Activated naive CD4-positive, alpha-beta T cell treated with anti-CD3 and anti-CD28 coated beads, Interleukin-2, amount 50 U/mL, for 72 hours (primary cell): ENCODE results near the gene CDH12. TPM values are rescaled to one million over a fixed set of nuclear protein-coding genes. Genes with fewer than 3 reads are reported as not detected.
"Not testable (repeated sequence)": the region's sequence is repeated elsewhere in the genome, so short reads cannot be mapped to it uniquely, and the experiment has no call there.

Experiments
- ATAC-seq, 2 donors: fragments of 150-1000 bp; cut with Tn5 transposase; 2 replicates each; pipeline ENCODE4 v1.10.0; 2021; ENCODE audit warnings: mild to moderate bottlenecking in 2 of 2, moderate library complexity in 2 of 2
- DNase-seq, 2 donors: peaks; one replicate each; pipeline ENCODE4 v3.0.0; 2021 to 2022; ENCODE audit warnings: low spot score in 2 of 2
- H3K27ac Mint-ChIP-seq, 2 donors: one replicate each; pipeline ENCODE4 v1.8.0; 2022; ENCODE audit warnings: mild to moderate bottlenecking in 2 of 2, mixed read lengths in 2 of 2
- H3K36me3 Mint-ChIP-seq, 2 donors: one replicate each; pipeline ENCODE4 v1.8.0; 2022; ENCODE audit warnings: mixed read lengths in 2 of 2
- H3K9me3 Mint-ChIP-seq, 2 donors: one replicate each; pipeline ENCODE4 v1.8.0; 2022; ENCODE audit warnings: mixed read lengths in 2 of 2
- total RNA-seq, 2 donors: library from RNA; stranded (reverse); gene quantifications; one replicate each; pipeline ENCODE4 v1.2.3, GENCODE V29; 2022

CDH12 gene
- not detected for total RNA-seq

DNA sequence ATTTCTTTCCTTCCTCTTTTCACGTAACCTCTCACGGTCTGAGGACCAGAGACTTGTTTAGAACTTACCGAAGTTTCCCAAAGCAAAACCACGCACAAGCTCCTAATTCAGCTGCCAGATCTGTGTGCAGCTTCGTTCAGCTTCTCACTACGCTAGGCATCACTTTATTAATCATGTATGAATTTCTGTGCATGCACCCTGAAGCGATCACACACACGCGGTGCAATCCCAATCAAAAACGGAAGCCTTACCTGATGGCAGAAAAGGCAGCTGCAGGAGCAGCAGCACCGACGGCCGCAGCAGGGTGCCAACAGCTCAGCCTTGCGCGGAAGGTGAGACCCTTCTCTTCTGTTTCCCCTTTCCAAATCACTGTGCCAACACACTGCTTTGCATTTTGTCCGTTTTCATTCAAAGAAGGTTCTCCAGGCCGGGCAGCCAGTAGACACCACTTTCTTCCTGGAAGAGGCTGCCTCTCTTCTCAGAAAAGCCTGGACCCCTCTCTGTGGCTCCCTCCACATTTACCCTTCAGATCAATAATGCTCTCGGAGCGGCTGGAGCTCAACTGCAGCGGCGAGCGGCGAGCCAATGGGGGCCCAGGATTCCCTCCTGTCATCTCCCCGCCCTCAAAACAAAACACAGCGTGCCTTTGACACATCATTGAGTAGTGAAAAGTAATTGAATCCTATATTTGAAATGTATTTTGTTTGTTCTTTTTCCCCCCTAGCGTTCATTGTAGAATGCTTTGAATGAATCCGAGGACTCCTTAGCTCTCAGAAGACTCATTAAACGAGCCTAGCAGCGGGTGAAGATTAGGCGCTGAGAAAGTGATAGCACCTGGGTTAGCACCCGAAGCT is at the start of gene CDH12:
Gene CDH12 (minus strand): TSS at position 538 of the 854 bp plus-strand sequence.
- DNase-seq, result no peak
- peak in 1 of 2 donors; percentile 38 for ATAC-seq

DNA sequence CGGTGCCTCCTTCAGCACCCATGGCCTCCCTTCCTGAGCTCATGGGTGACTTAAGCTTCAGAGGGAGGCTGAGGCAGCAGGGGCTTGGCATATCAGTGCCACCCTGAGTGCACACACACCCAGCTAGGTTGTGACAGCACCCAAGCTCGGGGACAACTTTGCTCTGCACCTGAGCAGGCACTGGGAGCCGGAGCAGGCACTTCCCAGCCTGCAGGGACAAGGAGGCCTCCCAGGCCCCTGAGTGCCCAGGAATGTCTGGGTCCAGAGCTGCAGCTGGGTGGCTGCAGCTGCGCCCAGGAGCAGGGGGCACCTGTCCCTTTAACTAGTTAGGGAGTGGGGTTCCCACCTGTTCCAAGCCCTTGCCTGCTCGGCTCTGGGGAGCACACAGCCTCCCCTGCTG is 48.7 kb upstream of the CDH12 start:
- no peaks in the 10 kb centered on the region for H3K36me3 Mint-ChIP-seq
- H3K9me3 Mint-ChIP-seq, result peaks cover 7 to 16% of the 10 kb centered on the region in 2 donors
- ATAC-seq, result no peak
- no peak overlapping the region for H3K27ac Mint-ChIP-seq
- DNase-seq, result no peak

More for the DNA sequence above, at the start of gene CDH12:
- H3K27ac Mint-ChIP-seq, result no peak within 1 kb of the TSS
- H3K9me3 Mint-ChIP-seq, result peaks cover 0 to 4% of the 10 kb centered on the region in 2 donors
- no peaks in the 10 kb centered on the region for H3K36me3 Mint-ChIP-seq

GRCh38 chr5:22900801-22901310 is 47.7 kb upstream of the CDH12 start:
- Mint-ChIP-seq H3K36me3 (no peaks in the 10 kb centered on the region), H3K9me3 (peaks cover 11 to 19% of the 10 kb centered on the region in 2 donors), H3K27ac (no peak overlapping the region)
- ATAC-seq (no peak), DNase-seq (no peak)

GRCh38 chr5:22899341-22899740 is 46.2 kb upstream of the CDH12 start:
- Mint-ChIP-seq H3K36me3 (no peaks in the 10 kb centered on the region), H3K9me3 (peaks cover 8 to 20% of the 10 kb centered on the region in 2 donors), H3K27ac (no peak overlapping the region)
- DNase-seq (no peak), ATAC-seq (no peak)

- ATAC-seq (no peak), DNase-seq (no peak)
- Mint-ChIP-seq H3K36me3 (no peaks in the 10 kb centered on the region), H3K9me3 (peaks cover 12 to 21% of the 10 kb centered on the region in 2 donors), H3K27ac (no peak overlapping the region)
Measured at GRCh38 chr5:22896152-22896551, 43.0 kb upstream of the CDH12 start.

- H3K9me3 Mint-ChIP-seq, result peaks cover 10 to 15% of the 10 kb centered on the region in 2 donors
- H3K27ac Mint-ChIP-seq, result no peak overlapping the region
- DNase-seq, result no peak
- no peak for ATAC-seq
- no peaks in the 10 kb centered on the region for H3K36me3 Mint-ChIP-seq
Measured at GRCh38 chr5:22892441-22892840, 39.3 kb upstream of the CDH12 start.

GRCh38 chr5:22889720-22890119 is 36.6 kb upstream of the CDH12 start:
- Mint-ChIP-seq H3K9me3 (peaks cover 9 to 16% of the 10 kb centered on the region in 2 donors), H3K36me3 (no peaks in the 10 kb centered on the region), H3K27ac (no peak overlapping the region)
- DNase-seq, result no peak
- ATAC-seq, result no peak

DNA sequence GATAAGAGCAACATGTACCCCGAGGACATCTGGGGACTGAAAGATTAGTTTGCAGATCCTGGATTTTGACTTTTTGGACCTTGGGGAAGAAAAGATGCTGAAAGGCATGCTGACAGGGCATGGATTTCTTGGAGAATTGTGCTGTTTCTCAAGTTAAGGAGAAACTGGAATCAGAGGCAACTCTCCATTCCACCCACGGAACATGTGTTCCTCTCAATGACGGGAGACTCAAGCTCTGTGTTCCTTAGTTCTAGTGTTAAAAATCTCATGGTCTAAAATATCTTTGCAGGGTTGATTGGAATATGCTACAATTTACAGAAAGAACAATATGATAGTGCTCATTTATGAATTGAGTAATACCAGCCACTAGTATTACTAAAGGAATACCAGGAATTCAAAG is 34.4 kb upstream of the CDH12 start:
- no peaks in the 10 kb centered on the region for H3K36me3 Mint-ChIP-seq
- H3K9me3 Mint-ChIP-seq, result peaks cover 13 to 14% of the 10 kb centered on the region in 2 donors
- DNase-seq (no peak), ATAC-seq (no peak)
- no peak overlapping the region for H3K27ac Mint-ChIP-seq

DNA sequence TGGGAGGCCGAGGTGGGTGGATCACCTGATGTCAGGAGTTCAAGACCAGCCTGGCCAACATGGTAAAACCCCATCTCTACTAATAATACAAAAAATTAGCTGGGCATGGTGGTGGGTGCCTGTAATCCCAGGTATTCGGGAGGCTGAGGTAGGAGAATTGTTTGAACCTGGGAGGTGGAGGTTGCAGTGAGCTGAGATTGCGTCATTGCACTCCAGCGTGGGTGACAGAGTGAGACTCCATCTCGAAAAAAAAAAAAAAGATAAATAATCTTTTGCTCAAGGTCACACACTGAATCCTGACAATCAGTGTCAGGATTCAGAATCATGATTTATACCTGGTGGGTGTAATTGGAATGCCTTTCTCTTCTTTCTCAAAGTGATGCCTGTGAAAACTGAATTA is 5.8 kb upstream of the CDH12 start:
- H3K27ac Mint-ChIP-seq, DNase-seq, H3K9me3 Mint-ChIP-seq, ATAC-seq, H3K36me3 Mint-ChIP-seq: not testable (repeated sequence)

- Mint-ChIP-seq H3K36me3 (no peaks in the 10 kb centered on the region), H3K27ac (no peak overlapping the region), H3K9me3 (peaks cover 0 to 4% of the 10 kb centered on the region in 2 donors)
- no peak for ATAC-seq
- DNase-seq, result no peak
Measured at GRCh38 chr5:22855824-22856223, 2.7 kb upstream of the CDH12 start.

DNA sequence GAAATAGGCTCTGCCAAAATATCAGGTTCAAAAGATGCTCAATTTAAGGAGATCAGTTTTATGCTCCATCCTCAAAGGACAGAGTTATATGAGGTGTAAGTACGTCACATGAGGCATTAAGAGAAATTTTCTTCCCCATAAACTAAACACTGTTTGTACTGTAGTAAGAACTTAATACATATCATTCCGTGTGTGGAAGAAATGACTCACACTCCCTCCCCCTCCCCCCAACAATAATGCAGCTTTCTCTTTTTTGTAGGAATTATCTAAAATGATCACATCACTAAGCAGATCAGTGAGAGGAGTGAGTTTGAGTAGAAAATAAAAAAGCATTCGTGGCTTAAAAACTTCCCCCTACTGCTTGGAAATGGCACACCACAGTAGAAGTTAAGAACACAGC is 2.2 kb downstream of the CDH12 start:
- Mint-ChIP-seq H3K36me3 (no peaks in the 10 kb centered on the region), H3K9me3 (peaks cover 4 to 5% of the 10 kb centered on the region in 2 donors), H3K27ac (no peak overlapping the region)
- ATAC-seq, result no peak
- DNase-seq, result no peak

DNA sequence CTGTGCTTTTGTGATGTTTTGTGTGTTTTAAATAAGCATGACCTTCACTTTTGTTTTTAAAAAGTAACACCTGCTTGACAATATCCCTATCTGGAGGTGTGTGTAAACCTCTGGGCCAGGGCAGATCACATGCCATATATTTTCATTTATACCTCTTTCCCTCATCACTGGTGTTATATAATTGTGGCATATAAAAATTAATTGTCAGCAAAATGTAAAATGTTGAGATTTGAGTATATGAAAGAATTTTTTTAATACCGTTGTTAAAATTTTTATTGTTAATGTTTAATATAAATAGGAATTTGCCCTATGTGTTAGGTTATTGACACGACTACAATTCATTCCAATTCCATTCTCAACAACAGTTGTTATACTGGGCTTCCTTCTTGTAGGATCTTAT is 6.5 kb downstream of the CDH12 start:
- H3K9me3 Mint-ChIP-seq, result peaks cover 11 to 13% of the 10 kb centered on the region in 2 donors
- no peak for DNase-seq
- H3K27ac Mint-ChIP-seq, result no peak overlapping the region
- H3K36me3 Mint-ChIP-seq, result no peaks in the 10 kb centered on the region
- ATAC-seq, result no peak

DNA sequence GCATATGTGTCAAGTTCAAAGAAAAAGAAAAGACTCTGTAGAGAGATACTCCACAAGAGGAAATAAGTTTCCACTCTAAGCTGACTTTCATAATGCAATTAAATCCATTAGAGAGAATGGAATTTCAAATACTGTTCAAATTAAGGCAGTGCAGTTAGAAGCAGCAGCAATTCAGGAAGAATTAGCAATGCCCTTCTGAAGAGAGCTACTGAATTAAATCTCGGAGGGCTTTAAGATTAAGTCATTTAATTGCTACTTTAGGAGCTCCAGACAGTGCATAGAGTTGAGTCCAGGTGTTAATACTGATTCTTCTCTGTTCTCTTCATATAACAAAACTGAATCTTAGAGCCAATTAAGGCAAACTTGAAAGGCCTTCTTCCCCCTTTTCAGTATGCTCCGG is 8.5 kb downstream of the CDH12 start:
- H3K9me3 Mint-ChIP-seq, result peaks cover 21 to 25% of the 10 kb centered on the region in 2 donors
- DNase-seq (no peak), ATAC-seq (no peak)
- no peaks in the 10 kb centered on the region for H3K36me3 Mint-ChIP-seq
- H3K27ac Mint-ChIP-seq, result no peak overlapping the region

DNA sequence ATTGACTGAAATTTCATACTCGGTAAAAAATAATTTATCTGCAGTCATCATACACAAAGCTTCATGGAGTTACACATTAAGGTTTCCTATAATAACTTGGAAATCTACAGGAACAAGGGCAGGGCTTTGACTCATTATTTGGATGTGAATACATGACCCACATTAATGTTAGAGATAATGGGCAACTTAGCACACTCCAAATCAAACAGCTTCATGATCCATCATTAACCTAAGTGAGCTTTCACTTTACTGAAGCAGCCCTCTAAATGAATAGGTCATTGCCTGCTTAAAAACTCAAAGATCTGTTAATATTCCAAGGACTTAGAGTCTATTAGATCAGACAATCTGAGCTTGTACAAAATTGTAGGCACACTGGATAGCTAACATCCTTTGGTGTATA is 9.0 kb downstream of the CDH12 start:
- Mint-ChIP-seq H3K36me3 (no peaks in the 10 kb centered on the region), H3K27ac (no peak overlapping the region), H3K9me3 (peaks cover 21 to 25% of the 10 kb centered on the region in 2 donors)
- ATAC-seq, result no peak
- DNase-seq, result no peak

GRCh38 chr5:22842574-22842973 is 10.6 kb downstream of the CDH12 start:
- ATAC-seq (no peak), DNase-seq (no peak)
- Mint-ChIP-seq H3K36me3 (no peaks in the 10 kb centered on the region), H3K9me3 (peaks cover 21 to 29% of the 10 kb centered on the region in 2 donors), H3K27ac (no peak overlapping the region)

DNA sequence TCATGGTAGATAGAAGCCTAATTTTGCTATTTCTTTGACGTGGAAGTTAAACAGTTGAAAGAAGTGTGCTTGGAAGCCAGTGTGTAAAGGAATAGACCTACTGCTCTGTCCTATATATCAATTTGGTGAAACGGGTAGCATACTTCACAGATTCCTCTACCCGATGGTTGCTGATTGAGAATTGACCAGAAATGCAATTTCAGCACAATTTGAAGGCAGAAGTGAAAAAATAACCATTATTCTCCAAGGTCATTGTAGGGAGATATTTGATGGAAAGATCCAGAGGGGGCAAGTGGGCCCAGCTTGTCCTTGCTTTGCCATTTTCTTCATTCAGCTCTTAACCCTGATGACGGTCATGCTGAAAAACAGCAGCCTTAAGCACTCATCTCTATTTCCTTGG is 15.3 kb downstream of the CDH12 start:
- DNase-seq, result no peak
- no peak overlapping the region for H3K27ac Mint-ChIP-seq
- peaks cover 15 to 28% of the 10 kb centered on the region in 2 donors for H3K9me3 Mint-ChIP-seq
- no peak for ATAC-seq
- no peaks in the 10 kb centered on the region for H3K36me3 Mint-ChIP-seq

DNA sequence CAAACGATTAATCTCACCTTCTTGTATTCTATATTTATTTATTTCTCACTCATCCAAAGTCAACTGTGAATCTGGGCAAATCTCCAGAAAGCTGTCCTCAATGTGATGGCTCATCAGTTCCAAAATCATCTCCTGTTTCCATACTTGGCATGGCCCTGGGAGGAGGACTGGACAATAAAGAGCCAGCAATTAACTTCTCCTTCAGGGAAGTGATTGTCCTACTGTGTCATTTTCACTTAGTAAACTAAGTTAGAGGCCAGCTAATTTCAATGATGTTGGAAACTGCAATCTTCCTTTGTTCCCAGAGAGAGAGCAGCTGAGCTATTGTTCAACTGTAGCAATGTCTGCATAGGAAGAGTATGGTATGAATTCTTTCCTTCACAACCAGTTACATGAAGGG is 17.5 kb downstream of the CDH12 start:
- no peaks in the 10 kb centered on the region for H3K36me3 Mint-ChIP-seq
- no peak overlapping the region for H3K27ac Mint-ChIP-seq
- H3K9me3 Mint-ChIP-seq, result peaks cover 6 to 22% of the 10 kb centered on the region in 2 donors
- ATAC-seq, result no peak
- no peak for DNase-seq

DNA sequence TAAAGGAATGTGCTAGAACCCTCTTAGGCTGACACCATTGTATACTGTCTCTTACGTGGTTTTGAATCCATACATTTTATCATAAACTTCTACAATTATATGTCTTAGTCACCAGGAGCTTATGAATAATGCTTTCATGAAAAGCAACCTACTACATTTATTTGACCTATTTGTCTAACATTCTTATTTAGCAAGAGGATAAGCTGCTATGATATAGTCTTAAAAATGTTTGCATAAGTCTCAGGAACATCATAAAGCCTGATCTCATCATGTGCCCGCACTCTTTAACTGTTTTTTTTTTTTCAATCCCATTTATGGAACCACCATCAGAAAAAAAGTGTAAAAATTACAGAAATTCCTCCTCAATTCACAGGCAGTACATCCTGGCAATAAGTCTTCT is 59.7 kb downstream of the CDH12 start:
- DNase-seq (no peak), ATAC-seq (no peak)
- Mint-ChIP-seq H3K36me3 (no peaks in the 10 kb centered on the region), H3K9me3 (peaks cover 8 to 10% of the 10 kb centered on the region in 2 donors), H3K27ac (no peak overlapping the region)
